ENCODE measurements around the gene AGTR1. TPM values are rescaled to one million over a fixed set of nuclear protein-coding genes. Genes with fewer than 3 reads are reported as not detected.

AGTR1 gene
- total and polyA plus RNA-seq, 2 donors = 8.1 to 24.8 TPM

DNA sequence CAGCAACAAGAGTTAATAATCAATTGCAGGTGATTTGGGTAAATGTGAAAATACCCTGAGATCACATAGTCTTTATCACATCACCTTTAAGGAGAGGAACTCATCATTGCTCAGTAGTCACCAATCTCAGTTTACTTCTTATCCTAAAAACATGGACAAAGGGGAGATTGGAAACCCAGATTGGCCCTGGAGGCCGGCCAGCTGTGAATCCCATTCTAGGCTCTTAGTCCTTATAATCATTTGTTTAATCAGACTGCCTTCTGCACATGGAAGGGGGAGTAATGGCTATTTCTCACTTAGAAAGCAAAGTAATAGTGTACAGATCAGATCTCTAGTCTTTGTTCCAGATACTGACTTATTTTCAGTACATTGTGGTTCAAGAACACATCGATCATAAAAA is 92.7 kb downstream of the AGTR1 start:
- 69% methylated on average over 2 of the region's 2 CpGs for WGBS
- H3K4me3 ChIP-seq (ENCODE audit: low read depth, low read length) = no peak overlapping the region
- no peaks in the 10 kb centered on the region for H3K4me1 ChIP-seq (ENCODE audit: insufficient read depth)
- H3K36me3 ChIP-seq (ENCODE audit: insufficient read depth) = no peaks in the 10 kb centered on the region
- peak; percentile 3 for DNase-seq (ENCODE audit: extremely low spot score)
- no peak overlapping the region for H3K27ac ChIP-seq (ENCODE audit: low read depth)

DNA sequence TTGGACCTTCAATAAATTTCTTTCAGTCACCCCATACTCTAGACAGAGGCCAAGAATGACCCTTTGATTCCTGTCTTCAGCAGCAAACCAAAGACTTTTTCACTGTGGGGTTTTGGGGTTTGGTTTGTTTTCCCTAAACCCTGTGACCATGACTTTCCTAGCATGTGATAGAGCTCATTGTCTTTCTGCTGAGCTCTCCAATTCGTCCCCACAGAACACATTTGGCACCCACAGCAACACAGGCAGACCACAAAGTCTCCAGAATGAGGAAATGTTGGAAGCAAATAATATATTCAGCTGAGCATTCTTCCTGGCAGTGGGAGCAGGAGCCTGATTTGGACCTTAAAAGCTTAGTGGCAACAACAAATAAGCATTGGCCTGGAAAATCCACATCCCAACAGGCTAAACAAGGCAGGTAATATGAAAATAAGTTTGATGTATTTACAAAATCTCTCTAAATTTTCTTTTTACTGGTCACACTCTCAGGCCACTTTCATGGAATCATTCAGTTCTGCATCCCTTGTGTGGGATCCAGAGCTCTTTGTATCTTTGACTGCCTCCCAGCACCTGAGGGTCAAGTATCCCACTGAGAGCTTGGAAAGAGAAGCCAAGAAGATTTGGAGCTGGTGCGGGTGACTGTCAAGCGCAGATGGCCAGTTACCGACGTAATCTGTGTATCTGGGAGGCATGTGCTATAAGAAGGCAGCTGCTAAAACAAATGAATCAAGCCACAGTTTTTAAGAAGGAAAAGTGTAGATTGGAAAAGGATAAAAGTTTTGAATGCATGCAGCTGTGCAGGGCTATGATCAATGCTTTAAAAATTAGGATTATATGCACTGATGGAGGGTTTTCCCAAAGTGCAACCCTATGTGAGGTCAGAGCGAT is 93.4 kb downstream of the AGTR1 start:
- Histone ChIP-seq H3K27ac (ENCODE audit: low read depth) (no peak overlapping the region), H3K4me1 (ENCODE audit: insufficient read depth) (no peaks in the 10 kb centered on the region), H3K4me3 (ENCODE audit: low read depth, low read length) (no peak overlapping the region), H3K36me3 (ENCODE audit: insufficient read depth) (no peaks in the 10 kb centered on the region)
- 59% methylated on average over 6 of the region's 6 CpGs for WGBS
- no peak for DNase-seq (ENCODE audit: extremely low spot score)

DNA sequence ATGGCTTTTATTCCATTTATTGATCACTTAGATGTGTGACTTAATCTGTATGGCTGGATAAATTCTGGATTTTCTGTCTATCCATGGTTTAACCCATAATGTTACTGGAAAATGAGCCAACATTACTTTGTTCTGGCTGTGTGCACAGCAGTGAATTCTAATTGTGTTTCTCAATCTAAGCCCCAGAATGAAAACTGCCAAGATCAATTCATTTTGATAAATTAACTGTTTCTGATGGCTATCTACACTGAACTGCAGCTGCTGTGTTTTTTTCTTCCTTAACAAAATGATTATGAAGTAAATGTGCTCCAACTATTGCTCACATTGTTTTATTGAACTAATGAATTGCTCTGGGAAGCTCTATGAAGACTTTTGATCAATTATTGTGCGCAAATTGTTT is 94.2 kb downstream of the AGTR1 start:
- DNase-seq (ENCODE audit: extremely low spot score) = no peak
- no peaks in the 10 kb centered on the region for H3K4me1 ChIP-seq (ENCODE audit: insufficient read depth)
- H3K27ac ChIP-seq (ENCODE audit: low read depth) = no peak overlapping the region
- H3K36me3 ChIP-seq (ENCODE audit: insufficient read depth) = no peaks in the 10 kb centered on the region
- no peak overlapping the region for H3K4me3 ChIP-seq (ENCODE audit: low read depth, low read length)
- 98% methylated on average over 1 of the region's 1 CpG for WGBS

DNA sequence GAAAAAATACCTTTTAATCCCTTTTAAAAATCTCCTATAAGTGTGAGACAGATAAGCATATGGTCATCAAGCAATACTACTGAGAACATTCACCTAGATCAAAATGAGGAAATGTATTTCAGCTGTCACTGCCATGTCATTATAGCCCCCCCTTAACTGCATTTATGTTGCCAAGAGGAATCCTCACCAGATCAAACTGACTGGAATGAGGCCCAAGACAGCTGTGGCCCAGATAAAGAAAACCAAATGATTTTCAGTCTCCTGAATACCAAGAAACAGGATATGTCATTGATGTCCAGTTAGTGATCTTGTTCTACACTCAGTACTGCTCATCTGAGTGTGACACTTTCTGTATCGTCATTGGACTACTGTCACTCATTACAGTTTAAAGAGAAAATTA is 94.8 kb downstream of the AGTR1 start:
- Histone ChIP-seq H3K4me3 (ENCODE audit: low read depth, low read length) (no peak overlapping the region), H3K27ac (ENCODE audit: low read depth) (no peak overlapping the region), H3K36me3 (ENCODE audit: insufficient read depth) (no peaks in the 10 kb centered on the region), H3K4me1 (ENCODE audit: insufficient read depth) (no peaks in the 10 kb centered on the region)
- DNase-seq (ENCODE audit: extremely low spot score) = no peak
- WGBS = 87% methylated on average over 1 of the region's 1 CpG

Small RNAs within 50 kb of the gene (small RNA-seq; reads per million reads assigned to genes)
- gene RPL38P1 = not detected

Other genes starting within 250 kb of the AGTR1 start
- not detected for gene CPB1, start 129.9 kb downstream of the AGTR1 start, total RNA-seq
- gene CPB1, start 129.9 kb downstream of the AGTR1 start, polyA plus RNA-seq = 0.51 TPM
- gene CPA3, start 167.4 kb downstream of the AGTR1 start, total RNA-seq = 93.3 TPM
- 29.2 TPM for gene CPA3, start 167.4 kb downstream of the AGTR1 start, polyA plus RNA-seq